A549 treated with ZK216348 at 1 μM for 4 hours (cell line): Measurements from ENCODE around the gene MAPK1IP1L. TPM values are rescaled to one million over a fixed set of nuclear protein-coding genes. Genes with fewer than 3 reads are reported as not detected.

Experiments
- total RNA-seq: library from RNA; stranded (reverse); fragments of 200-300 nt; extraction: Qiagen RNA extraction; gene quantifications from 5 replicates; pipeline ENCODE4 v1.2.3, GENCODE V29; 2022; ENCODE audit warnings: low read depth

The MAPK1IP1L gene
- 92.4 to 126 TPM (median 120 TPM) in 5 replicates for total RNA-seq

DNA sequence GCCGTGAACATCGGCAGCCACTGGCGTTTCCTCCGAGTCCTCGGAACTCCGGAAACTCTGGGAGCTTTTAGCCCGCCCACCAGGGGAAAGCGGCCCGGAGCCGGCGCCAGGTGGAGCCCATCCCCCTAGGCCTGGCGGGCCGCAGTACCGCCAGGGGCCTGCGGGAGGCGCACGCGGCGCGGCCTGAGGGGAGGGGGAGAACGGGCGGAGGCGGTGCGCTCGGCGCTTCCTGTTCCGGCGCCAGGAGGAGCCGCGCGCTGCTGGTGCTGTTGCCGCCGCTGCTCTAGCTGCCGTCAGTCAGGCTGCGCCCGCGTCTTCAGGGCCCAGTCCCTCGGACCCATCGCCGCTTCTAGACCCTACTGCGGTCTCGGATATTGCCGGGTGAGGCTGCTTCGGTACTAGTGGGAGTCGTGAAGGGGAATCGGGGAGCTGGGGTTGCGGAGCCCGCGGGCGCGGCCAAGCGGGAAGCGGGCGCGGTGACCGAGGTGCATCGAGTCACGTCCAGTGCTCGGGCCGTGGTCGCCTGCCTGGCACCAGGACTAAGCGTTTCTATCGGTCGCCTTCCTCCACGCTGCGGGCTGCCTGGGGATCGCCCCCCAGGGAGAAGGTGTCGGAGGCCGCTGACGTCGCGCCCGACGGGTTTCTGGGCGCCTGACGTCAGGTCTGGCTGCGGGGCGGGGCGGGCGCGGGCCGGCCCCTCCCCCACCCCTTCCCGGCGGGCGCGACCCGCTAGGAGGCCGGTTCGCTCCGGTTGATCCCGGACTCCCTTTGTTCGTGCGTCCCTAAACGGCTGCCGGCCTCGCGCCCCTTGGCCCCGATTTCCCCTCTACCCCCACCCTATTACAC lies at the start of gene MAPK1IP1L:
MAPK1IP1L (plus strand) TSS at position 225 of the 846 bp plus-strand sequence. CDS start 10,037 bp downstream, outside the sequence.

DNA sequence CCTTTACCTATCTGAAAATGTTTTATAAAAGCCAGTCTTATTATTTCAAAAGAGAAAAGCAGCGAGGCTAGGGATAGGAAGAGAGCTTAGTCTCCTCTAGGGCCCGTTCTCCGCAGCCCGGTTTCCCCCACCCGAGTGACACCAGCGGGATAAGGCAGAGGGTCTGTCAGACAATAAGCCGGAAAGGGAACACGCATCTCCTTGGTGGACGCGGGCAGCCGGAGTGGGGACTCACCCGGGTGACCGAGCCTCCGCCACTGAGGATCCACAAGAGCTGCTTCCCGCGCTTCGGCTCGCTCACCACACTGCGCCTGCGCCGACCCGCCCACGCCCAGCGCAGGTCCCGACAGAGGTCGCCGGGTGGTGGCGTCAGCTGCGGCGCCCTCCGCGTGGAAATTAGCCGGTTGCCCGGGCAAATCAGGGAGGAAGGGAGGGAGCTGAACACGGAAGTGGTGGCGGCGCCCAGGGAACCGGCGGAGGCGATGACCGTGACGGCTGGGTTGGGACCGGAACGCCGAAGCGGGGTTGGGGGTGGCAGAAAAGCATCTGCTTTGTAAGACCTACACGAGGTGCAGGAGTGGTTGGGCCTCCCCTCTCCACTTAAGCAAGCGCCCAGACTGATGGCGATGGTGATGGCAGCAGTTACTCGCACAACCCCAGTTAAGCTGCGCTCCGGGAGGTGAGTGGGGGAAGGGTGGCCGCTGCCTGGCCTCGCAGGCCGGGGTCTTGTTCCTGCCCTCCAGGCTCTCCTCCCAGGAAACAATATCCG lies 24.5 kb upstream of the MAPK1IP1L start, which contains the start of the genes SOCS4 and WDHD1:
SOCS4 (plus strand) TSS at position 444 of the 769 bp plus-strand sequence. CDS start 15,806 bp downstream, outside the sequence.
WDHD1 (minus strand) TSS at position 307 of the 769 bp plus-strand sequence. CDS start 312 bp downstream, outside the sequence.

Other genes with a start within 250 kb of the MAPK1IP1L start
- 2.2 to 4.2 TPM (median 3.7 TPM) in 5 replicates for gene GCH1, start 148.8 kb upstream of the MAPK1IP1L start, total RNA-seq
- 9.3 to 17.0 TPM (median 12.5 TPM) in 5 replicates for gene WDHD1, start 24.5 kb upstream of the MAPK1IP1L start, total RNA-seq
- 5.5 to 9.9 TPM (median 8.3 TPM) in 5 replicates for gene SOCS4, start 24.4 kb upstream of the MAPK1IP1L start, total RNA-seq
- gene LGALS3, start 77.6 kb downstream of the MAPK1IP1L start, total RNA-seq, result 141 to 205 TPM (median 164 TPM) in 5 replicates
- 25.5 to 43.4 TPM (median 33.1 TPM) in 5 replicates for gene DLGAP5, start 139.9 kb downstream of the MAPK1IP1L start, total RNA-seq
- 11.0 to 15.0 TPM (median 14.7 TPM) in 5 replicates for gene FBXO34, start 219.8 kb downstream of the MAPK1IP1L start, total RNA-seq